Thyroid gland (tissue), 4 donors: Measurements from ENCODE around the gene PROX2. TPM values are rescaled to one million over a fixed set of nuclear protein-coding genes. Genes with fewer than 3 reads are reported as not detected.

Source experiments
- DNase-seq, 2 donors: peaks; one replicate each; pipeline ENCODE4 v3.0.0-alpha.2; 2019
- H3K27ac ChIP-seq, 3 donors: fragments of 200-600 bp; sonication (generic); 1 replicate in 2 of 3; 2 replicates in 1 of 3; pipeline ENCODE4 v1.5.1; 2016 to 2019; ENCODE audit warnings: mild to moderate bottlenecking in 1 of 3, moderate library complexity in 1 of 3
- H3K27me3 ChIP-seq: fragments of 200-600 bp; sonication (generic); one replicate; pipeline ENCODE4 v1.5.1; 2019
- H3K36me3 ChIP-seq, 2 donors: fragments of 200-600 bp; sonication (generic); one replicate each; pipeline ENCODE4 v1.5.1; 2016 to 2019
- H3K4me1 ChIP-seq, 2 donors: fragments of 200-600 bp; sonication (generic); one replicate each; pipeline ENCODE4 v1.5.1; 2017 to 2019
- H3K4me3 ChIP-seq, 3 donors: fragments of 200-600 bp; sonication (generic); replicated peaks in 1 of 3; 1 replicate in 2 of 3; 2 replicates in 1 of 3; pipeline ENCODE4 v1.5.1; 2016; ENCODE audit warnings: mild to moderate bottlenecking in 1 of 3
- H3K9me3 ChIP-seq: fragments of 200-600 bp; sonication (generic); one replicate; pipeline ENCODE4 v1.5.1; 2017
- POLR2A ChIP-seq, 2 donors: fragments of 450-650 bp; IDR thresholded peaks; one replicate each; pipeline ENCODE4 v1.6.1; 2017; ENCODE audit warnings: antibody characterized with exemption in 2 of 2, mild to moderate bottlenecking in 2 of 2, moderate library complexity in 1 of 2
- WGBS, 2 donors: methylation state at CpG; one replicate each; pipeline ENCODE4 v1.1.5; 2017; 5-methylcytosine and 5-hydroxymethylcytosine counted together
- intact Hi-C: fragments of 100-400 bp; cut with DNase I; formaldehyde crosslinking; loops from one replicate; pipeline ENCODE4 v1.15.1; 2023
- total RNA-seq, 4 donors: library from RNA; depleted of rRNA; stranded (reverse); fragments of >200 nt; gene quantifications; one replicate each; pipeline ENCODE4 v1.2.3, GENCODE V29; 2016
- TF ChIP-seq, protein P1 (sequence below), 6 experiments: fragments of 200-600 bp in 3 of 6; fragments of 450-650 bp in 3 of 6; sonication (generic) in 3 of 6; IDR thresholded peaks; one replicate each; pipeline ENCODE4 v1.5.1; 2016 to 2019; ENCODE audit warnings: antibody characterized with exemption in 6 of 6, mild to moderate bottlenecking in 2 of 6, inconsistent platforms in 1 of 6, moderate library complexity in 1 of 6

The PROX2 gene, protein sequence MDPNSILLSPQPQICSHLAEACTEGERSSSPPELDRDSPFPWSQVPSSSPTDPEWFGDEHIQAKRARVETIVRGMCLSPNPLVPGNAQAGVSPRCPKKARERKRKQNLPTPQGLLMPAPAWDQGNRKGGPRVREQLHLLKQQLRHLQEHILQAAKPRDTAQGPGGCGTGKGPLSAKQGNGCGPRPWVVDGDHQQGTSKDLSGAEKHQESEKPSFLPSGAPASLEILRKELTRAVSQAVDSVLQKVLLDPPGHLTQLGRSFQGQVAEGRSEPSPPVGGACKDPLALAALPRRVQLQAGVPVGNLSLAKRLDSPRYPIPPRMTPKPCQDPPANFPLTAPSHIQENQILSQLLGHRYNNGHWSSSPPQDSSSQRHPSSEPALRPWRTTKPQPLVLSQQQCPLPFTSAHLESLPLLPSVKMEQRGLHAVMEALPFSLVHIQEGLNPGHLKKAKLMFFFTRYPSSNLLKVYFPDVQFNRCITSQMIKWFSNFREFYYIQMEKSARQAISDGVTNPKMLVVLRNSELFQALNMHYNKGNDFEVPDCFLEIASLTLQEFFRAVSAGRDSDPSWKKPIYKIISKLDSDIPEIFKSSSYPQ
- not detected for total RNA-seq

DNA sequence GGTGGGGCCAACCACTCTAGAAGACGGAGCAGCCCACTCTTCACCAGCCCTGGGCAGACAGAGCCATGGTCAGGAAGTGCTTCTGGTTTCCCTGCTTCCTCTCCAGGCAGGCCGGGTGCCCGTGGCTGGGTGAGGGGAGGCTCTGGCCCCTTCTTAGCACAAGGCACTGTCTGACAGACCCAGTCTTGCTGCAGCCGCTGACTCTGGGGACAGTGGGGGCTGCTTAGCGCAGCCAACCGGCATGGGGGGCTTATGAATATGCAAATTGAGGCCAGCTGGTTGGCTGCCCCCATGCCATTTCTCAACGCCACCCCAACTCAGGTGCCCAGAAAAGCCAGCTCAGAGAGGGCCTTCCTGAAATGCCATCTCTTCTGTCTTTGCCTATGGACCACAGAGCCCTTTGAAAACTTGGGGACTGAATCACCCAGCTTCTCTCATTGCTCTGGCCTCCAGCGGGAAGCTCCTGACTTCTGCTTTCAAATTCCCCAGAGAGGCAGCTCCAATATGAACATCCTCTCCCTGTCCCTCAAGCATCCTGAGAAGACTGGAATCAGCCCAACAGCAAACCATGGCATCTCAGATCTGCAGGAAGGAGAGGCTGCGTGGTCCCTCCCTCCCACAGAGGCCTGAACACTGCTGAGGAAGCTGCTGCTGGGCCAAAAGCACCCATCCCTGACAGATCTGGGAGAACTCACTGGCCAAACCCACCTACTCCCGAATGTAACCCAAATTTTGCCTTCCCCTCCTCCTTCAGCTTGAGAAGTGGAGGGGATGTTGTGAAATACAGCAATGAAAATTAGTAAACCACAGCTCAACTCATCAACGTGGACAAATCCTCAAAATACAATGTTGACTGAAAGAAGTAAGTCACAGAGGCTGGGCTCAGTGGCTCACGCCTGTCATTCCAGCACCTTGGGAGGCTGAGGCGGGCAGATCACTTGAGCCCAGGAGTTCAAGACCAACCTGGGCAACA lies at the start of gene PROX2:
Gene PROX2, minus strand, starts transcription at position 205 of the 973 bp plus-strand sequence. CDS start 12,311 bp downstream, outside the sequence.
- no peak for TF ChIP-seq POLR2A (IDR thresholded peaks at IDR 0.05)
- TF ChIP-seq, protein P1, sequence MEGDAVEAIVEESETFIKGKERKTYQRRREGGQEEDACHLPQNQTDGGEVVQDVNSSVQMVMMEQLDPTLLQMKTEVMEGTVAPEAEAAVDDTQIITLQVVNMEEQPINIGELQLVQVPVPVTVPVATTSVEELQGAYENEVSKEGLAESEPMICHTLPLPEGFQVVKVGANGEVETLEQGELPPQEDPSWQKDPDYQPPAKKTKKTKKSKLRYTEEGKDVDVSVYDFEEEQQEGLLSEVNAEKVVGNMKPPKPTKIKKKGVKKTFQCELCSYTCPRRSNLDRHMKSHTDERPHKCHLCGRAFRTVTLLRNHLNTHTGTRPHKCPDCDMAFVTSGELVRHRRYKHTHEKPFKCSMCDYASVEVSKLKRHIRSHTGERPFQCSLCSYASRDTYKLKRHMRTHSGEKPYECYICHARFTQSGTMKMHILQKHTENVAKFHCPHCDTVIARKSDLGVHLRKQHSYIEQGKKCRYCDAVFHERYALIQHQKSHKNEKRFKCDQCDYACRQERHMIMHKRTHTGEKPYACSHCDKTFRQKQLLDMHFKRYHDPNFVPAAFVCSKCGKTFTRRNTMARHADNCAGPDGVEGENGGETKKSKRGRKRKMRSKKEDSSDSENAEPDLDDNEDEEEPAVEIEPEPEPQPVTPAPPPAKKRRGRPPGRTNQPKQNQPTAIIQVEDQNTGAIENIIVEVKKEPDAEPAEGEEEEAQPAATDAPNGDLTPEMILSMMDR (IDR thresholded peaks at IDR 0.05) = no peak
- no peaks in the 10 kb centered on the region for H3K9me3 ChIP-seq
- no peaks in the 10 kb centered on the region for H3K27me3 ChIP-seq
- 59 to 72% methylated on average over 12 to 13 of the region's 13 CpGs for WGBS, 2 donors
- H3K4me3 ChIP-seq = no peak within 1 kb of the TSS
- H3K36me3 ChIP-seq = no peaks in the 10 kb centered on the region
- peaks cover 6% of the 10 kb centered on the region in 2 donors for H3K4me1 ChIP-seq
- no peak within 1 kb of the TSS for H3K27ac ChIP-seq
- intact Hi-C loops = no loop called here
- DNase-seq = no peak

DNA sequence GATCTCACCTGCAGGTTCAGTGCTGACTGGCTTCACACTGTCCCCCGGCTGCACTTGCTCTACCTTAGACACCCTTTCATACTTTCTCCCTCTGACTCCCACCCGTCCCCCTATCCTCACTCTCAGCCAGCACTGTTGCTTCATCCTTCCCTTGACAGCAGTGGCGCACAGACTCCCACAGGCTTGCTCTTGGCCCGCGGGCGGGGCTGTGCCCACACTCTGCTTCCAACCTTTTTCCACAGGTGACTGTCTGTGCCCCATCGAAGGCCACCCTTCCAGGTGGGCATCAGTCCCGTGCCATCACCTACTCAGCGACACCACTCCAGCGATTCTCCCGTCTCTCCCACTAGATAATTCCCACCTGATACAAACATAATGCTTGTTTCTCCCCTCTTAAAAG lies 48.1 kb upstream of the PROX2 start:
- no peak for DNase-seq
- H3K36me3 ChIP-seq = no peaks in the 10 kb centered on the region
- H3K4me3 ChIP-seq = no peak overlapping the region
- no peak overlapping the region for H3K27ac ChIP-seq
- 86% methylated on average over 11 of the region's 11 CpGs for WGBS, 2 donors
- no peaks in the 10 kb centered on the region for H3K9me3 ChIP-seq
- H3K4me1 ChIP-seq = peaks cover 0 to 14% of the 10 kb centered on the region in 2 donors
- intact Hi-C loops = no loop called here
- TF ChIP-seq POLR2A (IDR thresholded peaks at IDR 0.05) = no peak
- TF ChIP-seq, protein P1 (IDR thresholded peaks at IDR 0.05) = no peak
- no peaks in the 10 kb centered on the region for H3K27me3 ChIP-seq

DNA sequence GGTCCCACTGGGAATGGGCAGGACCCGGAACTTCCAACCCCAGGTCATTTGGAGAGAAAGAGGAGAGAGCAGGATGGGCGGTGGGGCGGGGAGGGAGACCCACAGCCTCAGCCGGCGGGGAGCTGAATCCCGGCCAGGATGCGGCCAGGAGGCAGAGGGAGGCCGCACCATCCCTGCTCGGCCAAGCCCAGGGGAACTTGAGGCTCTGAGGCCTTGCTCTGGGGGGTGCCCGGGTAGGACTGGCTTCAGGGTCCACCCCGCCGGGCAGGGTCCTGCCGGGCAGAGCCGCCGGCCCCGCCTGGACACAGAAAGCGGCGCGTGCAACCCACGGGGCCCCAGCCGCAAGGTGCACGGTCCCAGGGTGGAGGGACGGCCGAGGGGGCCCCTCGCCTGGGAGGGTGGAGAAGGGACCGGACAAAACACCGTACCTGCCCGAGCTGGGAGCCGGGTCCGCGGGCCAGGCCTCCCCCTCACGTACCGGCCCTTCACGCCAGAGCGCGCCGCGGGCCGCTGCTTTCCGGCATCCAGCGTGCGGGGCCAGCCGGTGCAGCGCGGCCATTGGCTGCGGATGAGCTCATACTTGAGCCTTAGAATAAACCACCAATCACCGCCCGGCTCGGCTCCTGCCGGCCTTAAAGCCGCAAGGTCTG lies 46.9 kb upstream of the PROX2 start, which contains the start of gene RPS6KL1:
Gene RPS6KL1, minus strand, starts transcription at position 509 of the 650 bp plus-strand sequence. CDS start 1,719 bp downstream, outside the sequence.
- intact Hi-C loops = no loop called here
- no peaks in the 10 kb centered on the region for H3K36me3 ChIP-seq
- peak within 1 kb of the TSS in 2 of 3 donors; percentile 44 to 57 for H3K27ac ChIP-seq

More for the DNA sequence above, 46.9 kb upstream of the PROX2 start, which contains the start of gene RPS6KL1:
- no peaks in the 10 kb centered on the region for H3K27me3 ChIP-seq
- DNase-seq = peak; percentile 90
- no peaks in the 10 kb centered on the region for H3K9me3 ChIP-seq
- peaks cover 4 to 21% of the 10 kb centered on the region in 2 donors for H3K4me1 ChIP-seq
- TF ChIP-seq, protein P1 (IDR thresholded peaks at IDR 0.05) = peak in 1 of 6 experiments; percentile 6
- TF ChIP-seq POLR2A (IDR thresholded peaks at IDR 0.05) = peak in 1 of 2 donors; percentile 32
- 0 to 57% methylated on average over 3 to 5 of the region's 51 CpGs for WGBS, 2 donors
- H3K4me3 ChIP-seq = peak within 1 kb of the TSS in 2 of 3 donors; percentile 27 to 50
